Nephron (organoid): Measurements from ENCODE around the gene SGTA.

Experiments
- H3K27ac Mint-ChIP-seq, 3 experiments: 2 replicates each; pipeline ENCODE4 v1.8.0; 2020; ENCODE audit warnings: mixed read lengths in 3 of 3, mild to moderate bottlenecking in 2 of 3, moderate library complexity in 1 of 3
- H3K27me3 Mint-ChIP-seq: 2 replicates; pipeline ENCODE4 v1.8.0; 2021; ENCODE audit warnings: low read depth, mild to moderate bottlenecking, moderate library complexity, mixed read lengths
- H3K36me3 Mint-ChIP-seq: 2 replicates; pipeline ENCODE4 v1.8.0; 2020; ENCODE audit warnings: low read depth, mixed read lengths
- H3K4me1 Mint-ChIP-seq: 2 replicates; pipeline ENCODE4 v1.8.0; 2020; ENCODE audit warnings: mixed read lengths
- H3K4me3 Mint-ChIP-seq, 3 experiments: 2 replicates each; pipeline ENCODE4 v1.8.0; 2020; ENCODE audit warnings: mild to moderate bottlenecking in 3 of 3, mixed read lengths in 3 of 3, moderate library complexity in 2 of 3
- H3K9me3 Mint-ChIP-seq: 2 replicates; pipeline ENCODE4 v1.8.0; 2020; ENCODE audit warnings: mixed read lengths
- CTCF ChIP-seq, 3 experiments: fragments of 200-600 bp; sonication (generic); IDR thresholded peaks; one replicate each; pipeline ENCODE4 v1.5.0; 2021; ENCODE audit warnings: antibody characterized with exemption in 3 of 3; ENCODE audit not compliant: unreplicated experiment in 3 of 3

SGTA gene

GRCh38 chr19:2765376-2765775 lies 17.7 kb downstream of the SGTA start:
- Mint-ChIP-seq H3K4me3 (no peak overlapping the region), H3K27me3 (no peaks in the 10 kb centered on the region), H3K9me3 (no peaks in the 10 kb centered on the region), H3K27ac (no peak overlapping the region), H3K4me1 (peaks cover 4% of the 10 kb centered on the region), H3K36me3 (peaks cover 12% of the 10 kb centered on the region)
- no peak for TF ChIP-seq CTCF (IDR thresholded peaks at IDR 0.05; ENCODE audit: unreplicated experiment in 3 of 3)

GRCh38 chr19:2764945-2765344 lies 18.1 kb downstream of the SGTA start:
- Mint-ChIP-seq H3K4me1 (peaks cover under 1% of the 10 kb centered on the region), H3K36me3 (peaks cover 14% of the 10 kb centered on the region), H3K27me3 (no peaks in the 10 kb centered on the region), H3K4me3 (no peak overlapping the region), H3K27ac (no peak overlapping the region), H3K9me3 (no peaks in the 10 kb centered on the region)
- no peak for TF ChIP-seq CTCF (IDR thresholded peaks at IDR 0.05; ENCODE audit: unreplicated experiment in 3 of 3)

- Mint-ChIP-seq H3K36me3 (peaks cover 23% of the 10 kb centered on the region), H3K27ac (no peak overlapping the region), H3K4me1 (no peaks in the 10 kb centered on the region), H3K9me3 (no peaks in the 10 kb centered on the region), H3K4me3 (no peak overlapping the region), H3K27me3 (no peaks in the 10 kb centered on the region)
- no peak for TF ChIP-seq CTCF (IDR thresholded peaks at IDR 0.05; ENCODE audit: unreplicated experiment in 3 of 3)
These were observed 19.4 kb downstream of the SGTA start for GRCh38 chr19:2763687-2764086.

- H3K27ac Mint-ChIP-seq, result no peak overlapping the region
- no peaks in the 10 kb centered on the region for H3K4me1 Mint-ChIP-seq
- H3K27me3 Mint-ChIP-seq, result no peaks in the 10 kb centered on the region
- peaks cover 26% of the 10 kb centered on the region for H3K36me3 Mint-ChIP-seq
- H3K9me3 Mint-ChIP-seq, result no peaks in the 10 kb centered on the region
- no peak for TF ChIP-seq CTCF (IDR thresholded peaks at IDR 0.05; ENCODE audit: unreplicated experiment in 3 of 3)
- H3K4me3 Mint-ChIP-seq, result no peak overlapping the region
These were observed 20.1 kb downstream of the SGTA start for GRCh38 chr19:2762783-2763496.

- Mint-ChIP-seq H3K9me3 (no peaks in the 10 kb centered on the region), H3K4me3 (no peak overlapping the region), H3K36me3 (peaks cover 26% of the 10 kb centered on the region), H3K4me1 (no peaks in the 10 kb centered on the region), H3K27ac (no peak overlapping the region), H3K27me3 (no peaks in the 10 kb centered on the region)
- TF ChIP-seq CTCF (IDR thresholded peaks at IDR 0.05; ENCODE audit: unreplicated experiment in 3 of 3), result no peak
These were observed 20.9 kb downstream of the SGTA start for GRCh38 chr19:2761876-2762782.
